ENCODE data around the gene LNX2.

DNA sequence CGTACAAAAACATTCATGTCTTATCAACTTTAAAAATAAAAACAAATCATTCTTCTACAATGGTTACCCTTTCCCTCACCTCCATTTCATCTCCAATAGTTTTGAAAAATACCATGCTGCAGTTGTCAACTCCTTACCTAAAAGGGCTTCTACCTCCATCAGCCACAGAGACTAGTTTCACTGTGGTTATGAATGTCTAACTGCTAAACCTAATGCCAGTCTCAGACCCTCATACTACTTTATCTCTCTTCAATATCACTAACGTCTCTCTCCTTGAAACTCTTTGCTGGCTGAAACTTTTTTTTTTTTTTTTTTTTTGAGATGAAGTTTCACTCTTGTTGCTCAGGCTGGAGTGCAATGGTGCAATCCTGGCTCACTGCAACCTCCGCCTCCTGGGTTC lies 27.1 kb downstream of the LNX2 start:
- TF ChIP-seq, protein P1, sequence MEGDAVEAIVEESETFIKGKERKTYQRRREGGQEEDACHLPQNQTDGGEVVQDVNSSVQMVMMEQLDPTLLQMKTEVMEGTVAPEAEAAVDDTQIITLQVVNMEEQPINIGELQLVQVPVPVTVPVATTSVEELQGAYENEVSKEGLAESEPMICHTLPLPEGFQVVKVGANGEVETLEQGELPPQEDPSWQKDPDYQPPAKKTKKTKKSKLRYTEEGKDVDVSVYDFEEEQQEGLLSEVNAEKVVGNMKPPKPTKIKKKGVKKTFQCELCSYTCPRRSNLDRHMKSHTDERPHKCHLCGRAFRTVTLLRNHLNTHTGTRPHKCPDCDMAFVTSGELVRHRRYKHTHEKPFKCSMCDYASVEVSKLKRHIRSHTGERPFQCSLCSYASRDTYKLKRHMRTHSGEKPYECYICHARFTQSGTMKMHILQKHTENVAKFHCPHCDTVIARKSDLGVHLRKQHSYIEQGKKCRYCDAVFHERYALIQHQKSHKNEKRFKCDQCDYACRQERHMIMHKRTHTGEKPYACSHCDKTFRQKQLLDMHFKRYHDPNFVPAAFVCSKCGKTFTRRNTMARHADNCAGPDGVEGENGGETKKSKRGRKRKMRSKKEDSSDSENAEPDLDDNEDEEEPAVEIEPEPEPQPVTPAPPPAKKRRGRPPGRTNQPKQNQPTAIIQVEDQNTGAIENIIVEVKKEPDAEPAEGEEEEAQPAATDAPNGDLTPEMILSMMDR (conservative IDR thresholded peaks at IDR 0.05; ENCODE audit: low read length), result no peak
- no peak for TF ChIP-seq EZH2phosphoT487 (IDR thresholded peaks at IDR 0.05; ENCODE audit: borderline replicate concordance)

Data from Loucy (cell line).